HepG2 (cell line): ENCODE data around the gene C19orf73. TPM values are rescaled to one million over a fixed set of nuclear protein-coding genes. Genes with fewer than 3 reads are reported as not detected.

ENCODE experiments used
- BATF2 ChIP-seq: sonication (generic); formaldehyde crosslinking; IDR thresholded peaks from 2 replicates; pipeline ENCODE4 v1.8.0; 2022; ENCODE audit warnings: mild to moderate bottlenecking, missing genetic modification reagents, moderate library complexity
- FOXO1 ChIP-seq: sonication (generic); formaldehyde crosslinking; IDR thresholded peaks from 2 replicates; pipeline ENCODE4 v1.4.0; 2020; ENCODE audit warnings: missing genetic modification reagents
- GMEB1 ChIP-seq: sonication (generic); formaldehyde crosslinking; IDR thresholded peaks from 2 replicates; pipeline ENCODE4 v1.5.1; 2020; ENCODE audit warnings: missing genetic modification reagents, mild to moderate bottlenecking, borderline replicate concordance
- HMGXB4 ChIP-seq, 2 experiments: sonication (generic) in 1 of 2; formaldehyde crosslinking in 1 of 2; IDR thresholded peaks; 2 replicates each; pipeline versions ENCODE4 v1.4.0 to v1.6.1; 2018 to 2020; ENCODE audit warnings: missing genetic modification reagents in 2 of 2, borderline replicate concordance in 1 of 2, low read depth in 1 of 2, mild to moderate bottlenecking in 1 of 2, missing biosample characterization in 1 of 2
- IRF1 ChIP-seq: sonication (generic); formaldehyde crosslinking; IDR thresholded peaks from 2 replicates; pipeline ENCODE4 v1.4.0; 2020; ENCODE audit warnings: low read depth, mild to moderate bottlenecking, missing genetic modification reagents
- KLF12 ChIP-seq: sonication (generic); formaldehyde crosslinking; IDR thresholded peaks from 2 replicates; pipeline ENCODE4 v1.4.0; 2020; ENCODE audit warnings: missing genetic modification reagents, borderline replicate concordance
- MAZ ChIP-seq, 2 experiments: sonication (generic) in 1 of 2; formaldehyde crosslinking in 1 of 2; IDR thresholded peaks; 2 replicates each; pipeline versions ENCODE4 v1.5.0 to v1.6.1; 2012 to 2020; ENCODE audit warnings: low read depth in 2 of 2, mild to moderate bottlenecking in 2 of 2, borderline replicate concordance in 1 of 2, improper control_type of control experiment in 1 of 2, low read length in 1 of 2, missing genetic modification reagents in 1 of 2, moderate library complexity in 1 of 2
- MXD1 ChIP-seq: sonication (generic); formaldehyde crosslinking; IDR thresholded peaks from 2 replicates; pipeline ENCODE4 v1.4.0; 2020; ENCODE audit warnings: mild to moderate bottlenecking, missing genetic modification reagents
- NONO ChIP-seq, 2 experiments: fragments of 450-650 bp in 1 of 2; sonication (generic) in 1 of 2; formaldehyde crosslinking in 1 of 2; IDR thresholded peaks in 1 of 2; conservative IDR thresholded peaks in 1 of 2; 2 replicates each; pipeline versions ENCODE4 v1.6.1 to v1.8.0; 2017 to 2022; ENCODE audit warnings: mild to moderate bottlenecking in 1 of 2, missing genetic modification reagents in 1 of 2, moderate library complexity in 1 of 2
- RXRB ChIP-seq: IDR thresholded peaks from 2 replicates; pipeline ENCODE4 v1.6.1; 2016; ENCODE audit warnings: borderline replicate concordance, missing genetic modification reagents, missing compliant biosample characterization
- SP5 ChIP-seq: IDR thresholded peaks from 2 replicates; pipeline ENCODE4 v1.6.1; 2016; ENCODE audit warnings: low read depth, borderline replicate concordance
- ZMYM3 ChIP-seq: sonication (generic); formaldehyde crosslinking; IDR thresholded peaks from 2 replicates; pipeline ENCODE4 v1.5.1; 2020; ENCODE audit warnings: mild to moderate bottlenecking, missing genetic modification reagents
- ZNF10 ChIP-seq: sonication (generic); formaldehyde crosslinking; IDR thresholded peaks from 2 replicates; pipeline ENCODE4 v1.4.0; 2020; ENCODE audit warnings: mild to moderate bottlenecking, low read depth, missing genetic modification reagents, borderline replicate concordance
- ZNF232 ChIP-seq: sonication (generic); formaldehyde crosslinking; IDR thresholded peaks from 2 replicates; pipeline ENCODE4 v1.4.0; 2020; ENCODE audit warnings: missing genetic modification reagents, borderline replicate concordance
- ZNF501 ChIP-seq: sonication (generic); formaldehyde crosslinking; IDR thresholded peaks from 2 replicates; pipeline ENCODE4 v1.5.1; 2020; ENCODE audit warnings: mild to moderate bottlenecking, moderate library complexity, missing genetic modification reagents
- ZNF550 ChIP-seq: sonication (generic); formaldehyde crosslinking; IDR thresholded peaks from 2 replicates; pipeline ENCODE4 v1.4.0; 2020; ENCODE audit warnings: mild to moderate bottlenecking, missing genetic modification reagents, borderline replicate concordance
- ZNF703 ChIP-seq: sonication (generic); formaldehyde crosslinking; IDR thresholded peaks from 2 replicates; pipeline ENCODE4 v1.5.1; 2020; ENCODE audit warnings: missing genetic modification reagents, mild to moderate bottlenecking, moderate library complexity, borderline replicate concordance
- ZNF761 ChIP-seq: sonication (generic); formaldehyde crosslinking; conservative IDR thresholded peaks from 2 replicates; pipeline ENCODE4 v1.4.0; 2020; ENCODE audit warnings: mild to moderate bottlenecking, missing genetic modification reagents
- ZNF768 ChIP-seq: sonication (generic); formaldehyde crosslinking; IDR thresholded peaks from 2 replicates; pipeline ENCODE4 v1.4.0; 2020; ENCODE audit warnings: missing genetic modification reagents
- polyA plus RNA-seq, 8 experiments: library from polyadenylated mRNA; depleted of rRNA in 3 of 8; stranded (reverse) in 7 of 8; unstranded in 1 of 8; fragments of >200 nt; fragmentation: Illumina TruSeq in 4 of 8; extraction: Trizol in 4 of 8; gene quantifications; 2 replicates each; pipeline versions ENCODE4 v1.2.1 to v1.2.3, GENCODE V29; 2011 to 2016; ENCODE audit warnings: low read depth in 4 of 8, missing spikeins in 1 of 8, mixed read lengths in 1 of 8; ENCODE audit not compliant: insufficient read depth in 1 of 8
- total RNA-seq, 5 experiments: library from RNA; depleted of rRNA; stranded (reverse); fragments of >200 nt; fragmentation: Illumina TruSeq; extraction: Trizol; gene quantifications; 2 replicates each; pipeline ENCODE4 v1.2.3, GENCODE V29; 2016; ENCODE audit warnings: low read depth in 1 of 5

The C19orf73 gene
- total and polyA plus RNA-seq, 2 of the 13 experiments (the other 11 are each of a cell fraction or from before 2014, with no cell fraction given) = 1.4 to 1.5 TPM

- TF ChIP-seq SP5 (peak; percentile 46; the same call in 1 of the 2 replicates), KLF12 (CRISPR knock-in tag) (peak; percentile 61; the same call in 1 of the 2 replicates), IRF1 (CRISPR knock-in tag) (0 out of 2 replicates have a peak, but pooled peaks have one; percentile 76), BATF2 (CRISPR knock-in tag) (no peak), FOXO1 (peak; percentile 32; the same call in 1 of the 2 replicates), GMEB1 (CRISPR knock-in tag) (peak; percentile 66; the same call in 1 of the 2 replicates), ZNF768 (peak; percentile 44; the same call in 1 of the 2 replicates), ZNF550 (CRISPR knock-in tag) (0 out of 2 replicates have a peak, but pooled peaks have one; percentile 38), ZNF703 (CRISPR knock-in tag) (0 out of 2 replicates have a peak, but pooled peaks have one; percentile 61), ZNF232 (CRISPR knock-in tag) (no peak; the same call in 1 of the 2 replicates), ZNF501 (peak; percentile 85; the same call in 1 of the 2 replicates), HMGXB4 (CRISPR knock-in tag; IDR thresholded peaks at IDR 0.05; ENCODE audit: borderline replicate concordance in 1 of 2, low read depth in 1 of 2) (peak in 1 of 2 experiments; percentile 81; a peak in 3 of 4 replicates), MXD1 (CRISPR knock-in tag) (no peak), MAZ (IDR thresholded peaks at IDR 0.05; ENCODE audit: borderline replicate concordance, low read depth, low read length) (no peak), MAZ (CRISPR knock-in tag; IDR thresholded peaks at IDR 0.05; ENCODE audit: low read depth) (peak; percentile 96), ZNF761 (peak; percentile 73), ZNF10 (CRISPR knock-in tag) (no peak), ZMYM3 (CRISPR knock-in tag) (no peak), RXRB (CRISPR knock-in tag) (no peak; the same call in 1 of the 2 replicates), NONO (IDR thresholded peaks at IDR 0.05) (no peak), NONO (CRISPR knock-in tag; conservative IDR thresholded peaks at IDR 0.05) (0 out of 2 replicates have a peak, but pooled peaks have one; percentile 61)
Observed at GRCh38 chr19:49150106-49150943, 31.4 kb upstream of the C19orf73 start (continued).
